HEK293 (cell line): Measurements from ENCODE around the gene BCL7C.
A peak's percentile ranks its signal among the peaks of the same experiment; 100 is the strongest.

Experiments
- CTCF ChIA-PET: fragments of 350-600 bp; formaldehyde crosslinking; extraction: SDS; loops from one replicate; lab custom pipeline; 2021; ENCODE audit warnings: antibody characterized with exemption; lab: Yijun Ruan, JAX
- POLR2A ChIA-PET: fragments of 300-600 bp; formaldehyde crosslinking; extraction: SDS; loops from one replicate; lab custom pipeline; 2020; ENCODE audit warnings: antibody characterized with exemption, inconsistent platforms; lab: Yijun Ruan, JAX
- H3K27ac ChIP-seq: fragments of 200-500 bp; sonication (Bioruptor generic); 2 replicates; pipeline ENCODE4 v1.5.1; 2014; ENCODE audit warnings: low read depth, low read length, control low read depth, inconsistent platforms; ENCODE audit errors: extremely low read depth
- H3K36me3 ChIP-seq, 2 experiments: fragments of 200-500 bp in 1 of 2; sonication (Bioruptor generic) in 1 of 2; 1 replicate in 1 of 2; 2 replicates in 1 of 2; pipeline ENCODE4 v1.5.1; 2014 to 2017; ENCODE audit warnings: inconsistent platforms in 2 of 2, low read length in 2 of 2; ENCODE audit not compliant: control insufficient read depth in 2 of 2, insufficient read depth in 1 of 2
- H3K4me1 ChIP-seq: fragments of 200-500 bp; sonication (Bioruptor generic); 2 replicates; pipeline ENCODE4 v1.5.1; 2014; ENCODE audit warnings: mild to moderate bottlenecking, low read length, inconsistent platforms; ENCODE audit not compliant: control insufficient read depth, insufficient read depth
- H3K4me3 ChIP-seq: 2 replicates; pipeline ENCODE4 v1.5.1; 2011; ENCODE audit warnings: low read depth, mild to moderate bottlenecking, control low read depth, low read length, moderate library complexity
- H3K9me3 ChIP-seq: fragments of 200-500 bp; sonication (Bioruptor generic); 2 replicates; pipeline ENCODE4 v1.5.1; 2014; ENCODE audit warnings: low read depth, low read length, inconsistent platforms; ENCODE audit not compliant: control insufficient read depth, insufficient read depth
- BCL11B ChIP-seq: fragments of 450-650 bp; formaldehyde crosslinking; IDR thresholded peaks from 2 replicates; pipeline ENCODE4 v1.5.1; 2016; ENCODE audit warnings: low read depth, missing biosample characterization, missing genetic modification characterization
- GLIS1 ChIP-seq: fragments of 450-650 bp; formaldehyde crosslinking; IDR thresholded peaks from 2 replicates; pipeline ENCODE4 v1.5.1; 2016; ENCODE audit warnings: missing biosample characterization, missing genetic modification characterization
- GLIS2 ChIP-seq: fragments of 450-650 bp; formaldehyde crosslinking; IDR thresholded peaks from 2 replicates; pipeline ENCODE4 v1.5.1; 2016; ENCODE audit warnings: missing biosample characterization, missing genetic modification characterization
- MZF1 ChIP-seq: fragments of 450-650 bp; formaldehyde crosslinking; IDR thresholded peaks from 2 replicates; pipeline ENCODE4 v1.5.1; 2017; ENCODE audit warnings: missing biosample characterization, missing genetic modification characterization, borderline replicate concordance
- OSR2 ChIP-seq: fragments of 450-650 bp; formaldehyde crosslinking; IDR thresholded peaks from 2 replicates; pipeline ENCODE4 v1.5.1; 2016; ENCODE audit warnings: missing biosample characterization, missing genetic modification characterization
- SALL2 ChIP-seq: fragments of 450-650 bp; formaldehyde crosslinking; IDR thresholded peaks from 2 replicates; pipeline ENCODE4 v1.5.0; 2017; ENCODE audit warnings: missing biosample characterization, mild to moderate bottlenecking, missing genetic modification characterization, borderline replicate concordance
- TCF7L2 ChIP-seq: IDR thresholded peaks from 2 replicates; pipeline ENCODE4 v1.6.1; 2011; ENCODE audit warnings: low read depth, mild to moderate bottlenecking, inconsistent platforms, low read length, moderate library complexity, borderline replicate concordance
- ZBTB20 ChIP-seq: fragments of 450-650 bp; formaldehyde crosslinking; IDR thresholded peaks from 2 replicates; pipeline ENCODE4 v1.5.1; 2016; ENCODE audit warnings: missing biosample characterization, missing genetic modification characterization
- ZFP3 ChIP-seq: fragments of 450-650 bp; formaldehyde crosslinking; IDR thresholded peaks from 2 replicates; pipeline ENCODE4 v1.5.1; 2016; ENCODE audit warnings: low read depth, missing biosample characterization, missing genetic modification characterization
- ZFP69B ChIP-seq: fragments of 450-650 bp; formaldehyde crosslinking; IDR thresholded peaks from 2 replicates; pipeline ENCODE4 v1.5.1; 2016; ENCODE audit warnings: missing biosample characterization, missing genetic modification characterization
- ZNF112 ChIP-seq: fragments of 450-650 bp; formaldehyde crosslinking; IDR thresholded peaks from 2 replicates; pipeline ENCODE4 v1.5.0; 2017; ENCODE audit warnings: missing biosample characterization, missing genetic modification characterization
- ZNF138 ChIP-seq: fragments of 450-650 bp; formaldehyde crosslinking; IDR thresholded peaks from 2 replicates; pipeline ENCODE4 v1.5.1; 2016; ENCODE audit warnings: missing biosample characterization, missing genetic modification characterization, borderline replicate concordance
- ZNF169 ChIP-seq: fragments of 450-650 bp; formaldehyde crosslinking; IDR thresholded peaks from 2 replicates; pipeline ENCODE4 v1.5.1; 2016; ENCODE audit warnings: missing biosample characterization, missing genetic modification characterization
- ZNF184 ChIP-seq: fragments of 450-650 bp; IDR thresholded peaks from 2 replicates; pipeline ENCODE4 v1.5.1; 2018; ENCODE audit warnings: missing biosample characterization, mild to moderate bottlenecking, missing genetic modification characterization
- ZNF19 ChIP-seq: fragments of 450-650 bp; formaldehyde crosslinking; IDR thresholded peaks from 2 replicates; pipeline ENCODE4; 2016; ENCODE audit warnings: missing biosample characterization, missing genetic modification characterization, low read depth
- ZNF23 ChIP-seq: fragments of 450-650 bp; formaldehyde crosslinking; IDR thresholded peaks from 2 replicates; pipeline ENCODE4 v1.5.1; 2016; ENCODE audit warnings: missing biosample characterization, missing genetic modification characterization, borderline replicate concordance
- ZNF354C ChIP-seq: fragments of 450-650 bp; formaldehyde crosslinking; IDR thresholded peaks from 2 replicates; pipeline ENCODE4 v1.5.1; 2016; ENCODE audit warnings: missing biosample characterization, missing genetic modification characterization, low read depth, borderline replicate concordance
- ZNF529 ChIP-seq: fragments of 450-650 bp; formaldehyde crosslinking; IDR thresholded peaks from 2 replicates; pipeline ENCODE4 v1.5.1; 2017; ENCODE audit warnings: missing genetic modification characterization, missing biosample characterization; ENCODE audit not compliant: insufficient replicate concordance
- ZNF544 ChIP-seq: fragments of 450-650 bp; formaldehyde crosslinking; IDR thresholded peaks from 2 replicates; pipeline ENCODE4 v1.5.0; 2017; ENCODE audit warnings: missing biosample characterization, missing genetic modification characterization
- ZNF768 ChIP-seq: fragments of 450-650 bp; formaldehyde crosslinking; IDR thresholded peaks from 2 replicates; pipeline ENCODE4 v1.5.1; 2018; ENCODE audit warnings: missing biosample characterization, mild to moderate bottlenecking, missing genetic modification characterization
- ZNF843 ChIP-seq: fragments of 450-650 bp; formaldehyde crosslinking; IDR thresholded peaks from 2 replicates; pipeline ENCODE4 v1.5.1; 2016; ENCODE audit warnings: missing biosample characterization, missing genetic modification characterization
- TF ChIP-seq, protein P1 (sequence below): fragments of 450-650 bp; formaldehyde crosslinking; IDR thresholded peaks from 2 replicates; pipeline ENCODE4 v1.5.1; 2016; ENCODE audit warnings: missing biosample characterization, missing genetic modification characterization
- TF ChIP-seq, protein P2 (sequence below): fragments of 450-650 bp; formaldehyde crosslinking; IDR thresholded peaks from 2 replicates; pipeline ENCODE4 v1.5.1; 2017; ENCODE audit warnings: missing biosample characterization, missing genetic modification characterization
- TF ChIP-seq, protein P3 (sequence below): fragments of 450-650 bp; formaldehyde crosslinking; IDR thresholded peaks from 2 replicates; pipeline ENCODE4 v1.5.1; 2017; ENCODE audit warnings: missing biosample characterization, missing genetic modification characterization
- TF ChIP-seq, protein P4 (sequence below): fragments of 450-650 bp; formaldehyde crosslinking; IDR thresholded peaks from 2 replicates; pipeline ENCODE4 v1.5.1; 2017; ENCODE audit warnings: missing biosample characterization, missing genetic modification characterization
- TF ChIP-seq, protein P5 (sequence below): fragments of 450-650 bp; formaldehyde crosslinking; IDR thresholded peaks from 2 replicates; pipeline ENCODE4 v1.5.1; 2016; ENCODE audit warnings: missing biosample characterization, missing genetic modification characterization
- TF ChIP-seq, protein P6 (sequence below): fragments of 450-650 bp; formaldehyde crosslinking; IDR thresholded peaks from 2 replicates; pipeline ENCODE4; 2016; ENCODE audit warnings: missing biosample characterization, missing genetic modification characterization
- TF ChIP-seq, protein P7 (sequence below): fragments of 450-650 bp; formaldehyde crosslinking; IDR thresholded peaks from 2 replicates; pipeline ENCODE4 v1.5.1; 2016; ENCODE audit warnings: missing biosample characterization, missing genetic modification characterization

BCL7C gene

DNA sequence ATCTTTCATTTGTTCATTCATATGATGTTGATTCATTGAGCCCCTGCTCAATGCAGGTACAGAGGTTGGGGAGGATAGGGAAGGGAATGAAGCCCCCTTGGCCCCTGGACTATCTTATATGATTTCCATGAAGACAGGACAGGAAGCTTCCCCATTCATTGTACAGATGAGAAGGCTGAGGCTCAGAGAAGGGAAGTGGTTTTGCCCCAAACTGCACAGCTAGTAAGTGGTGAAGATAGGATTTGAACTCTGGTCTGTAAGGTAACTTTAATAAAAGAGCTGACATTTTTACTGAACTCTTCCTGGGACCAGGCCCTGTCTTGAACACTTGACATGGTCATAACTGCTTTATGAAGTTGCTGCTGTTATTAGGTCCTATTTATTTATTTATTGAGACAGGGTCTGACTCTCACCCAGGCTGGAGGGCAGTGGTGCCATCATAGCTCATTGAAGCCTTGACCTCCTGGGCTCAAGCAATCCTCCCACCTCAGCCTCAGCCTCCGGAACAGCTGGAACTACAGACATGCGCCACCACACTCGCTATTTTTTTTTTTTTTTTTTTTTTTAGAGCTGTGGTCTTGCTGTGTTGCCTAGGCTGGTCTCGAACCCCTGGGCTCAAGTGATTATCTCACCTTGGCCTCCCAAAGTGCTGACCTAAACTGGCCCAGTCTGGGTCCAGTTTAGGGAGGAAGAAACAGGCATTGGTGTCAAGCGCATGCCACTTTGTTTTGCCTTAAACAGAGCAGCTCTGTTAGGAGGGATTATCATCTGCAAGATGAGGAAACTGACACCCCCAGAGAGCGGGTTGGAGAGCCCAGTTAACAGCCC is 7.5 kb upstream of the BCL7C start (continued):
- TF ChIP-seq TCF7L2 (no peak), ZNF19 (tag by site-specific recombination) (no peak), ZNF768 (0 out of 2 replicates have a peak, but pooled peaks have one; percentile 12), ZNF23 (tag by site-specific recombination) (no peak), ZNF138 (tag by site-specific recombination) (no peak), GLIS2 (tag by site-specific recombination) (no peak), ZNF843 (tag by site-specific recombination) (no peak), ZNF112 (tag by site-specific recombination) (no peak), ZNF354C (tag by site-specific recombination) (no peak), GLIS1 (peak; percentile 24; the same call in 1 of the 2 replicates), ZNF169 (tag by site-specific recombination) (no peak), BCL11B (tag by site-specific recombination) (no peak), SALL2 (tag by site-specific recombination) (no peak), ZNF184 (tag by site-specific recombination) (no peak), ZNF544 (no peak)
- TF ChIP-seq, protein P1, sequence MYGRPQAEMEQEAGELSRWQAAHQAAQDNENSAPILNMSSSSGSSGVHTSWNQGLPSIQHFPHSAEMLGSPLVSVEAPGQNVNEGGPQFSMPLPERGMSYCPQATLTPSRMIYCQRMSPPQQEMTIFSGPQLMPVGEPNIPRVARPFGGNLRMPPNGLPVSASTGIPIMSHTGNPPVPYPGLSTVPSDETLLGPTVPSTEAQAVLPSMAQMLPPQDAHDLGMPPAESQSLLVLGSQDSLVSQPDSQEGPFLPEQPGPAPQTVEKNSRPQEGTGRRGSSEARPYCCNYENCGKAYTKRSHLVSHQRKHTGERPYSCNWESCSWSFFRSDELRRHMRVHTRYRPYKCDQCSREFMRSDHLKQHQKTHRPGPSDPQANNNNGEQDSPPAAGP = no peak
- TF ChIP-seq, protein P2, sequence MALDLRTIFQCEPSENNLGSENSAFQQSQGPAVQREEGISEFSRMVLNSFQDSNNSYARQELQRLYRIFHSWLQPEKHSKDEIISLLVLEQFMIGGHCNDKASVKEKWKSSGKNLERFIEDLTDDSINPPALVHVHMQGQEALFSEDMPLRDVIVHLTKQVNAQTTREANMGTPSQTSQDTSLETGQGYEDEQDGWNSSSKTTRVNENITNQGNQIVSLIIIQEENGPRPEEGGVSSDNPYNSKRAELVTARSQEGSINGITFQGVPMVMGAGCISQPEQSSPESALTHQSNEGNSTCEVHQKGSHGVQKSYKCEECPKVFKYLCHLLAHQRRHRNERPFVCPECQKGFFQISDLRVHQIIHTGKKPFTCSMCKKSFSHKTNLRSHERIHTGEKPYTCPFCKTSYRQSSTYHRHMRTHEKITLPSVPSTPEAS (tag by site-specific recombination) = no peak
- TF ChIP-seq, protein P3, sequence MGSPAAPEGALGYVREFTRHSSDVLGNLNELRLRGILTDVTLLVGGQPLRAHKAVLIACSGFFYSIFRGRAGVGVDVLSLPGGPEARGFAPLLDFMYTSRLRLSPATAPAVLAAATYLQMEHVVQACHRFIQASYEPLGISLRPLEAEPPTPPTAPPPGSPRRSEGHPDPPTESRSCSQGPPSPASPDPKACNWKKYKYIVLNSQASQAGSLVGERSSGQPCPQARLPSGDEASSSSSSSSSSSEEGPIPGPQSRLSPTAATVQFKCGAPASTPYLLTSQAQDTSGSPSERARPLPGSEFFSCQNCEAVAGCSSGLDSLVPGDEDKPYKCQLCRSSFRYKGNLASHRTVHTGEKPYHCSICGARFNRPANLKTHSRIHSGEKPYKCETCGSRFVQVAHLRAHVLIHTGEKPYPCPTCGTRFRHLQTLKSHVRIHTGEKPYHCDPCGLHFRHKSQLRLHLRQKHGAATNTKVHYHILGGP (tag by site-specific recombination) = no peak
- TF ChIP-seq, protein P4, sequence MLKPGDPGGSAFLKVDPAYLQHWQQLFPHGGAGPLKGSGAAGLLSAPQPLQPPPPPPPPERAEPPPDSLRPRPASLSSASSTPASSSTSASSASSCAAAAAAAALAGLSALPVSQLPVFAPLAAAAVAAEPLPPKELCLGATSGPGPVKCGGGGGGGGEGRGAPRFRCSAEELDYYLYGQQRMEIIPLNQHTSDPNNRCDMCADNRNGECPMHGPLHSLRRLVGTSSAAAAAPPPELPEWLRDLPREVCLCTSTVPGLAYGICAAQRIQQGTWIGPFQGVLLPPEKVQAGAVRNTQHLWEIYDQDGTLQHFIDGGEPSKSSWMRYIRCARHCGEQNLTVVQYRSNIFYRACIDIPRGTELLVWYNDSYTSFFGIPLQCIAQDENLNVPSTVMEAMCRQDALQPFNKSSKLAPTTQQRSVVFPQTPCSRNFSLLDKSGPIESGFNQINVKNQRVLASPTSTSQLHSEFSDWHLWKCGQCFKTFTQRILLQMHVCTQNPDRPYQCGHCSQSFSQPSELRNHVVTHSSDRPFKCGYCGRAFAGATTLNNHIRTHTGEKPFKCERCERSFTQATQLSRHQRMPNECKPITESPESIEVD (tag by site-specific recombination) = no peak

DNA sequence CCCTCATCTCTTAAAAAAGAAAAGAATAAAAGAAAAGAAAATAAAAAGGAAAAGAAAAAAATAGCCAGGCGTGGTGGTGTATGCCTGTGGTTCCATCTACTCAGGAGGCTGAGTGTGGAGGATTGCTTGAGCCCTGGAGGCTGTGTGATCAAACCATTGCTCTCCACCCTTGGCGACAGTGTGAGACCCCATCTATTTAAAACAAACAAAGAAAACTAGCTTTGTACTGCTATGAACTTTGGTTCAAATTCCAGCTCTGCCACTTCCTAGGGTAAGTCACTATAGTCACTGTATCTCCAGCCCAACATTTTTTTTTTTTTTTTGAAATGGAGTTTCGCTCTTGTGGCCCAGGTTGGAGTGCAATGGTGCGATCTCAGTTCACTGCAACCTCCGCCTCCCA is 6.7 kb upstream of the BCL7C start:
- ChIA-PET CTCF (interaction anchor here (0.6 to 3.8 kb wide), 14 partner anchors 8 to 206 kb away, joined by 3 to 66 read pairs (median 7); partner anchors contain the start of gene RNF40), POLR2A (interaction anchor here (0.7 to 3.6 kb wide), 2 partner anchors 25 to 44 kb away, joined by 3 to 35 read pairs; no protein-coding TSS in a partner anchor)
- no peaks in the 10 kb centered on the region for H3K36me3 ChIP-seq
- no peak overlapping the region for H3K27ac ChIP-seq
- no peaks in the 10 kb centered on the region for H3K9me3 ChIP-seq
- no peak overlapping the region for H3K4me3 ChIP-seq
- H3K4me1 ChIP-seq = no peaks in the 10 kb centered on the region
- no peak for TF ChIP-seq ZBTB20 (tag by site-specific recombination)
- TF ChIP-seq ZFP69B (tag by site-specific recombination) = no peak
- no peak for TF ChIP-seq OSR2 (tag by site-specific recombination)
- TF ChIP-seq, protein P5, sequence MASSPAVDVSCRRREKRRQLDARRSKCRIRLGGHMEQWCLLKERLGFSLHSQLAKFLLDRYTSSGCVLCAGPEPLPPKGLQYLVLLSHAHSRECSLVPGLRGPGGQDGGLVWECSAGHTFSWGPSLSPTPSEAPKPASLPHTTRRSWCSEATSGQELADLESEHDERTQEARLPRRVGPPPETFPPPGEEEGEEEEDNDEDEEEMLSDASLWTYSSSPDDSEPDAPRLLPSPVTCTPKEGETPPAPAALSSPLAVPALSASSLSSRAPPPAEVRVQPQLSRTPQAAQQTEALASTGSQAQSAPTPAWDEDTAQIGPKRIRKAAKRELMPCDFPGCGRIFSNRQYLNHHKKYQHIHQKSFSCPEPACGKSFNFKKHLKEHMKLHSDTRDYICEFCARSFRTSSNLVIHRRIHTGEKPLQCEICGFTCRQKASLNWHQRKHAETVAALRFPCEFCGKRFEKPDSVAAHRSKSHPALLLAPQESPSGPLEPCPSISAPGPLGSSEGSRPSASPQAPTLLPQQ (tag by site-specific recombination) = no peak
- TF ChIP-seq, protein P6, sequence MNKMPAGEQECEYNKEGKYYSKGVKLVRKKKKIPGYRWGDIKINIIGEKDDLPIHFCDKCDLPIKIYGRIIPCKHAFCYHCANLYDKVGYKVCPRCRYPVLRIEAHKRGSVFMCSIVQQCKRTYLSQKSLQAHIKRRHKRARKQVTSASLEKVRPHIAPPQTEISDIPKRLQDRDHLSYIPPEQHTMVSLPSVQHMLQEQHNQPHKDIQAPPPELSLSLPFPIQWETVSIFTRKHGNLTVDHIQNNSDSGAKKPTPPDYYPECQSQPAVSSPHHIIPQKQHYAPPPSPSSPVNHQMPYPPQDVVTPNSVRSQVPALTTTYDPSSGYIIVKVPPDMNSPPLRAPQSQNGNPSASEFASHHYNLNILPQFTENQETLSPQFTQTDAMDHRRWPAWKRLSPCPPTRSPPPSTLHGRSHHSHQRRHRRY (tag by site-specific recombination) = no peak
- TF ChIP-seq ZFP3 (tag by site-specific recombination) = no peak
- TF ChIP-seq ZNF529 (tag by site-specific recombination) = no peak
- TF ChIP-seq, protein P7, sequence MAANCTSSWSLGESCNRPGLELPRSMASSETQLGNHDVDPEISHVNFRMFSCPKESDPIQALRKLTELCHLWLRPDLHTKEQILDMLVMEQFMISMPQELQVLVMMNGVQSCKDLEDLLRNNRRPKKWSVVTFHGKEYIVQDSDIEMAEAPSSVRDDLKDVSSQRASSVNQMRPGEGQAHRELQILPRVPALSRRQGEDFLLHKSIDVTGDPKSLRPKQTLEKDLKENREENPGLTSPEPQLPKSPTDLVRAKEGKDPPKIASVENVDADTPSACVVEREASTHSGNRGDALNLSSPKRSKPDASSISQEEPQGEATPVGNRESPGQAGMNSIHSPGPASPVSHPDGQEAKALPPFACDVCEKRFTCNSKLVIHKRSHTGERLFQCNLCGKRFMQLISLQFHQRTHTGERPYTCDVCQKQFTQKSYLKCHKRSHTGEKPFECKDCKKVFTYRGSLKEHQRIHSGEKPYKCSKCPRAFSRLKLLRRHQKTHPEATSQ = no peak
- no peak for TF ChIP-seq MZF1 (tag by site-specific recombination)
